ENCODE data around the gene GSG1L.

- TF ChIP-seq CTCF (IDR thresholded peaks at IDR 0.05), result no peak
- no peak for TF ChIP-seq POLR2AphosphoS5 (IDR thresholded peaks at IDR 0.05)
- TF ChIP-seq POLR2A (IDR thresholded peaks at IDR 0.05), result no peak
These were observed 145.6 kb downstream of the GSG1L start for GRCh38 chr16:27917949-27918348.
